Nephron progenitor cell (in vitro differentiated cells): Measurements from ENCODE around the gene DKK2.

Source experiments
- DNase-seq: peaks from one replicate; pipeline ENCODE4 v3.0.0; 2021
- H3K27ac Mint-ChIP-seq: 2 replicates; pipeline ENCODE4 v1.8.0; 2021; ENCODE audit warnings: mild to moderate bottlenecking, moderate library complexity, mixed read lengths
- H3K27me3 Mint-ChIP-seq: 2 replicates; pipeline ENCODE4 v1.8.0; 2021; ENCODE audit warnings: mild to moderate bottlenecking, low read depth, mixed read lengths; ENCODE audit not compliant: poor library complexity
- H3K36me3 Mint-ChIP-seq: 2 replicates; pipeline ENCODE4 v1.8.0; 2021; ENCODE audit warnings: low read depth, mixed read lengths
- H3K4me1 Mint-ChIP-seq: 2 replicates; pipeline ENCODE4 v1.8.0; 2021; ENCODE audit warnings: mixed read lengths
- H3K4me3 Mint-ChIP-seq: 2 replicates; pipeline ENCODE4 v1.8.0; 2021; ENCODE audit warnings: mild to moderate bottlenecking, moderate library complexity, mixed read lengths
- H3K9me3 Mint-ChIP-seq: 2 replicates; pipeline ENCODE4 v1.8.0; 2021; ENCODE audit warnings: mild to moderate bottlenecking, moderate library complexity, mixed read lengths
- CTCF ChIP-seq: fragments of 200-600 bp; sonication (generic); IDR thresholded peaks from 2 replicates; pipeline ENCODE4 v1.5.0; 2021; ENCODE audit warnings: antibody characterized with exemption

DKK2 gene

GRCh38 chr4:107035819-107036583 lies at the start of gene DKK2:
TSS of gene DKK2 (minus strand) at chr4:107036313. CDS start at chr4:107035591, 722 bp downstream.
- Mint-ChIP-seq H3K4me1 (peaks cover 37% of the 10 kb centered on the region), H3K27me3 (peaks cover 56% of the 10 kb centered on the region), H3K27ac (no peak within 1 kb of the TSS), H3K9me3 (no peaks in the 10 kb centered on the region), H3K36me3 (no peaks in the 10 kb centered on the region), H3K4me3 (peak within 1 kb of the TSS; percentile 93)
- peak; percentile 36 for DNase-seq
- no peak for TF ChIP-seq CTCF

GRCh38 chr4:107077192-107077591 lies 41.1 kb upstream of the DKK2 start:
- Mint-ChIP-seq H3K27me3 (no peaks in the 10 kb centered on the region), H3K27ac (no peak overlapping the region), H3K9me3 (peaks cover 9% of the 10 kb centered on the region), H3K4me3 (no peak overlapping the region), H3K4me1 (no peaks in the 10 kb centered on the region), H3K36me3 (no peaks in the 10 kb centered on the region)
- DNase-seq = no peak
- no peak for TF ChIP-seq CTCF

GRCh38 chr4:107072836-107073736 lies 37.0 kb upstream of the DKK2 start:
- no peaks in the 10 kb centered on the region for H3K36me3 Mint-ChIP-seq
- peaks cover 9% of the 10 kb centered on the region for H3K9me3 Mint-ChIP-seq
- no peaks in the 10 kb centered on the region for H3K27me3 Mint-ChIP-seq
- no peak overlapping the region for H3K27ac Mint-ChIP-seq
- no peak for TF ChIP-seq CTCF
- no peaks in the 10 kb centered on the region for H3K4me1 Mint-ChIP-seq
- no peak overlapping the region for H3K4me3 Mint-ChIP-seq
- DNase-seq = no peak

- H3K4me3 Mint-ChIP-seq = no peak overlapping the region
- no peaks in the 10 kb centered on the region for H3K4me1 Mint-ChIP-seq
- TF ChIP-seq CTCF = no peak
- no peaks in the 10 kb centered on the region for H3K36me3 Mint-ChIP-seq
- no peak overlapping the region for H3K27ac Mint-ChIP-seq
- H3K27me3 Mint-ChIP-seq = no peaks in the 10 kb centered on the region
- DNase-seq = no peak
- peaks cover 9% of the 10 kb centered on the region for H3K9me3 Mint-ChIP-seq
These were observed 35.0 kb upstream of the DKK2 start for GRCh38 chr4:107071108-107071507.

GRCh38 chr4:107069049-107069448 lies 32.9 kb upstream of the DKK2 start:
- Mint-ChIP-seq H3K9me3 (peaks cover 4% of the 10 kb centered on the region), H3K36me3 (no peaks in the 10 kb centered on the region), H3K4me1 (no peaks in the 10 kb centered on the region), H3K27ac (no peak overlapping the region), H3K27me3 (no peaks in the 10 kb centered on the region), H3K4me3 (no peak overlapping the region)
- no peak for TF ChIP-seq CTCF
- no peak for DNase-seq
